PC-9 (cell line): ENCODE data around the gene SHISAL1.

Experiments used
- CTCF ChIP-seq: fragments of 200-600 bp; sonication (generic); conservative IDR thresholded peaks from 2 replicates; pipeline ENCODE4 v1.6.1; 2017; ENCODE audit warnings: mixed run types, antibody characterized with exemption, mild to moderate bottlenecking, moderate library complexity
- EZH2 ChIP-seq: fragments of 200-600 bp; sonication (generic); IDR thresholded peaks from 2 replicates; pipeline ENCODE4 v1.8.0; 2017; ENCODE audit warnings: antibody characterized with exemption, low read depth

- TF ChIP-seq CTCF (no peak), EZH2 (no peak)
Measured at GRCh38 chr22:44309137-44309536, 3.6 kb downstream of the SHISAL1 start.
